ENCODE measurements around the gene IL3. TPM values are rescaled to one million over a fixed set of nuclear protein-coding genes. Genes with fewer than 3 reads are reported as not detected.

Gene IL3
- total RNA-seq, 6 donors from 2014 or later, result not detected

DNA sequence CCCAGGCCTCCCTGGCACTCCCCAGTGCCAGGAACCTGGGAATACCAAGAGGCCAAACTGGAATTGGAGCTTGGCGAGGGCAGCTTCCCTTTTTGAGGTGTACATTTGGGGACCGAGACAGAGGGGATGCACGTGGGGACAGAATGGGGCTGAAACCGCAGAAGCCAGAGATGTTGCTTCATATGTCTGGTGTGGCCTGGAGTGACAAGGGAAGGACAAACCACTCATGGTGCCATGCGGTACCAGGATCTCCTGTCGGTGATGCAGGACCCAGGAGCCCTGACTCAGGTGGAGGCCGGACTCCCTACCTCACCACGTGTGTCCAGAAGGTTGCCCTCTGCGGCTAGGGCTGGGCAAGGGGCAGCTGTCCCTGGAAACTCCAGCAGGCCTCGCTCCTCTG, 9.1 kb downstream of the IL3 start:
- 71 to 98% methylated on average over 4 to 10 of the region's 10 CpGs for WGBS, 2 donors
- H3K27ac ChIP-seq, result no peak overlapping the region
- no peaks in the 10 kb centered on the region for H3K36me3 ChIP-seq
- H3K4me1 ChIP-seq, result peaks cover 0 to 26% (median 20%) of the 10 kb centered on the region in 4 donors
- no peaks in the 10 kb centered on the region for H3K9me3 ChIP-seq
- ATAC-seq (ENCODE audit: low FRiP score in 2 of 2) (no peak), DNase-seq (no peak)
- no peak for TF ChIP-seq POLR2A (IDR thresholded peaks at IDR 0.05)
- no peak for TF ChIP-seq POLR2AphosphoS5 (IDR thresholded peaks at IDR 0.05)
- TF ChIP-seq CTCF (IDR thresholded peaks at IDR 0.05), result no peak
- no peak for TF ChIP-seq EP300 (IDR thresholded peaks at IDR 0.05)
- H3K4me3 ChIP-seq, result no peak overlapping the region
- H3K27me3 ChIP-seq, result no peaks in the 10 kb centered on the region

DNA sequence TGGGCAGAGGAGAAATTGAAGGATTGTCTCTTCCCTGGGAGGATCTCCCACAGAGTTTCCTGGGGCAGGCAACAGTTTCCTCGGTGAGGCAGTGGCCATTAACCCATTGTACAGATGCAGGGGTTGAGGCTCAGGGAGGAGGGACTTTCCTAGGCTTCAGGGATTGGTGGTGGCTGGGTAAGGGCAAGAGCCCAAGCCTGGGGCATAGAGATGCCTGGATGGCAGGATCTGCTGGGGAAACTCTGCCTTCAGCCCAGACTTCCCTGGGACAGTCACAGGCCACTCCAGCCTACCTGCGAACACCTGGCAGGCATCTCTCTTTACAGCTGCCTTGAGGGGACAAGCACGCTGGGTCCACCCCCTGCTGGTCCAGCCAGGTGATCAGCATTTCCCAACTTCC, 9.5 kb downstream of the IL3 start:
- 90 to 97% methylated on average over 2 to 3 of the region's 3 CpGs for WGBS, 2 donors
- TF ChIP-seq POLR2AphosphoS5 (IDR thresholded peaks at IDR 0.05), result no peak
- no peak for TF ChIP-seq CTCF (IDR thresholded peaks at IDR 0.05)
- TF ChIP-seq POLR2A (IDR thresholded peaks at IDR 0.05), result no peak
- TF ChIP-seq EP300 (IDR thresholded peaks at IDR 0.05), result no peak

GRCh38 chr5:132070460-132071337, 10.2 kb downstream of the IL3 start:
- DNase-seq (no peak), ATAC-seq (ENCODE audit: low FRiP score in 2 of 2) (no peak)
- no peak overlapping the region for H3K4me3 ChIP-seq
- H3K27ac ChIP-seq, result no peak overlapping the region
- H3K4me1 ChIP-seq, result peaks cover 0 to 35% (median 22%) of the 10 kb centered on the region in 4 donors
- H3K27me3 ChIP-seq, result no peaks in the 10 kb centered on the region
- H3K9me3 ChIP-seq, result no peaks in the 10 kb centered on the region
- no peaks in the 10 kb centered on the region for H3K36me3 ChIP-seq
- WGBS, 2 donors, result 61 to 63% methylated on average over 8 to 13 of the region's 13 CpGs
- TF ChIP-seq CTCF (IDR thresholded peaks at IDR 0.05) (no peak), POLR2A (IDR thresholded peaks at IDR 0.05) (no peak), EP300 (IDR thresholded peaks at IDR 0.05) (no peak), POLR2AphosphoS5 (IDR thresholded peaks at IDR 0.05) (no peak)

More for the DNA sequence above, 9.5 kb downstream of the IL3 start:
- H3K27ac ChIP-seq, result no peak overlapping the region
- no peaks in the 10 kb centered on the region for H3K9me3 ChIP-seq
- ATAC-seq (ENCODE audit: low FRiP score in 2 of 2), result no peak
- H3K4me3 ChIP-seq, result no peak overlapping the region
- H3K4me1 ChIP-seq, result peaks cover 0 to 30% (median 22%) of the 10 kb centered on the region in 4 donors
- no peaks in the 10 kb centered on the region for H3K36me3 ChIP-seq
- no peaks in the 10 kb centered on the region for H3K27me3 ChIP-seq
- no peak for DNase-seq

DNA sequence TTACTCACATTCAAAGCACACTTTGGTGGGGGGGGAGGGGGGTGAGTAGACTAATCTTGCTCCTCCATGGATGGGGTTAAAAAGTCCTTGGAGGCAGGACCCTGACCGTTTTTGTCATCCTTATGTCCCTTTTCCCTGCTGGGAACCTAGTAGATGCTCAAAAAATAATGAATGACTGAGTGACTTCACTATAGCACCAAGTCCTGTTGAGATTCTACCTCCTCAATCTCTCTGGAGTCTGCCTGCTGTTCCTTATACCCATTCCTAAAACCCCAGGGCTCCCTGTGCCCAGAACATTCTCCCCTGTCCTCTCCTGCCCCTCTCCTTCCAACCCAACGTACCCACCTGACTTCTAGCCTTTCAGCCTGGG, 10.9 kb downstream of the IL3 start:
- H3K27me3 ChIP-seq, result no peaks in the 10 kb centered on the region
- H3K27ac ChIP-seq, result peak overlapping the region in 2 of 4 donors; percentile 50 to 72

More for the DNA sequence above, 10.9 kb downstream of the IL3 start:
- no peak overlapping the region for H3K4me3 ChIP-seq
- 81 to 87% methylated on average over 2 of the region's 2 CpGs for WGBS, 2 donors
- TF ChIP-seq CTCF (IDR thresholded peaks at IDR 0.05) (no peak), POLR2A (IDR thresholded peaks at IDR 0.05) (no peak), POLR2AphosphoS5 (IDR thresholded peaks at IDR 0.05) (no peak), EP300 (IDR thresholded peaks at IDR 0.05) (no peak)
- DNase-seq (no peak), ATAC-seq (ENCODE audit: low FRiP score in 2 of 2) (no peak)
- no peaks in the 10 kb centered on the region for H3K36me3 ChIP-seq
- H3K4me1 ChIP-seq, result peaks cover 0 to 42% (median 24%) of the 10 kb centered on the region in 4 donors
- no peaks in the 10 kb centered on the region for H3K9me3 ChIP-seq
